ENCODE results near the gene STMN1. TPM values are rescaled to one million over a fixed set of nuclear protein-coding genes. Genes with fewer than 3 reads are reported as not detected.

STMN1 gene
- total and polyA plus RNA-seq, 2 of the 8 experiments (the other 6 are each of a cell fraction or from before 2014, with no cell fraction given), result 116 to 564 TPM

DNA sequence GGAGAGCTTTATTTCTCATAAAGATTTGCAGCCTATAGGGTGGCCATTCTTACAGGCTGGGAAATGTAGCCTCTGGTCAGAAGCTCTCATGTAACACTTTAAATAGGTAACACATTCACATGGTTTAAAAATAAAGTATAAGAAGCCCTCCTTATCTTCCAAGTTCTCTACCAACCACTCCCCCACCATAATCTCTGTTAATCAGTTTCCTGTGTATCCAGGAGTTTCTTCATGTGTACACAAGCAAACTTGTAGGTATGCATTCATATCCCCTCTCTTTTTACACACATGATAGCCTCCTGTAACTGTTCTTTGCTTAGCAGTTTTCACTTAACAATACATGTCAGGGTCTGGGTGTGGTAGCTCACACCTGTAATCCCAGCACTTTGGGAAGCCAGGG is 4.9 kb upstream of the STMN1 start:
- ChIA-PET CTCF (ENCODE audit: partially characterized antibody) (interaction anchor here (1.8 kb wide), 1 partner anchor 16 kb away, joined by 5 read pairs; no protein-coding TSS in a partner anchor), POLR2A (ENCODE audit: partially characterized antibody) (interaction anchor here (3.0 kb wide), 1 partner anchor 12 kb away, joined by 10 read pairs; no protein-coding TSS in a partner anchor)
- Histone ChIP-seq H3K4me1 (replicated peaks in 1 of 4; ENCODE audit: control insufficient read depth in 3 of 4, insufficient read depth in 4 of 4, low read length in 3 of 4) (peaks cover 5 to 9% (median 6%) of the 10 kb centered on the region in 4 experiments; a peak in 6 of 7 replicates), H3K27ac (ENCODE audit: low read depth, low read length) (no peak overlapping the region), H3K4me3 (ENCODE audit: extremely low read depth in 1 of 4, insufficient read depth in 2 of 4, low read depth in 3 of 4, low read length in 4 of 4) (no peak overlapping the region), H3K36me3 (ENCODE audit: control insufficient read depth in 2 of 4, insufficient read depth in 4 of 4, low read length in 3 of 4) (no peaks in the 10 kb centered on the region), H3K9ac (replicated peaks in 1 of 4; ENCODE audit: extremely low read depth in 1 of 4, low read depth in 3 of 4, low read length in 3 of 4) (no peak overlapping the region), H3K4ac (replicated peaks; ENCODE audit: insufficient read length, low read depth, low read length) (no peak overlapping the region), H3K23me2 (ENCODE audit: low read depth, low read length) (peaks cover 5% of the 10 kb centered on the region; the same call in 1 of the 2 replicates), H4K91ac (replicated peaks; ENCODE audit: insufficient read length, low read length) (no peak overlapping the region), H3K56ac (replicated peaks; ENCODE audit: insufficient read length, low read depth, low read length) (no peak overlapping the region), H2BK5ac (ENCODE audit: low read depth, low read length) (no peak overlapping the region), H2AFZ (ENCODE audit: low read length) (no peak overlapping the region), H4K5ac (ENCODE audit: insufficient read length, low read depth, low read length) (no peak overlapping the region), H3K27me3 (replicated peaks in 1 of 4; ENCODE audit: control insufficient read depth in 3 of 4, extremely low read depth in 1 of 4, insufficient read depth in 3 of 4, low read length in 3 of 4) (no peaks in the 10 kb centered on the region), H3K9me3 (ENCODE audit: insufficient read depth in 2 of 2, low read depth in 1 of 2, low read length in 1 of 2) (no peaks in the 10 kb centered on the region), H2BK20ac (ENCODE audit: low read length) (no peak overlapping the region), H3K79me2 (ENCODE audit: control insufficient read depth in 1 of 2, insufficient read depth in 2 of 2, low read length in 2 of 2) (no peaks in the 10 kb centered on the region), H4K20me1 (replicated peaks in 1 of 2; ENCODE audit: control insufficient read depth in 1 of 2, insufficient read depth in 2 of 2, low read length in 2 of 2) (no peaks in the 10 kb centered on the region), H3K14ac (ENCODE audit: insufficient read length) (no peak overlapping the region), H2AK5ac (ENCODE audit: low read depth, low read length) (no peak overlapping the region), H3K23ac (ENCODE audit: insufficient read length) (no peak overlapping the region), H2BK15ac (ENCODE audit: low read length) (no peak overlapping the region), H3K4me2 (ENCODE audit: insufficient read depth in 1 of 2, low read depth in 2 of 2, low read length in 2 of 2) (no peak overlapping the region), H4K8ac (ENCODE audit: extremely low read depth, insufficient read depth, low read length) (no peak overlapping the region), H2BK12ac (ENCODE audit: low read depth, low read length) (no peak overlapping the region), H2BK120ac (replicated peaks; ENCODE audit: low read depth, low read length) (no peak overlapping the region), H3K18ac (ENCODE audit: extremely low read depth, low read length) (no peak overlapping the region), H3K79me1 (ENCODE audit: low read depth, low read length) (no peaks in the 10 kb centered on the region)
- DNase-seq (ENCODE audit: low read depth in 1 of 2, low spot score in 2 of 2) (no peak), FAIRE-seq (no peak)
- TF ChIP-seq SP2 (IDR thresholded peaks at IDR 0.05; ENCODE audit: low read length) (no peak), JUND (IDR thresholded peaks at IDR 0.05; ENCODE audit: low read length) (no peak), TAF7 (optimal IDR thresholded peaks at IDR 0.05; ENCODE audit: borderline replicate concordance, low read depth, low read length) (no peak), BRCA1 (IDR thresholded peaks at IDR 0.05; ENCODE audit: low read depth, low read length) (no peak), NANOG (IDR thresholded peaks at IDR 0.05; ENCODE audit: insufficient read depth, low read depth, low read length, poor library complexity, severe bottlenecking) (no peak), HDAC2 (IDR thresholded peaks at IDR 0.05; ENCODE audit: borderline replicate concordance in 1 of 2, low read depth in 2 of 2, low read length in 2 of 2) (no peak), MAFK (IDR thresholded peaks at IDR 0.05; ENCODE audit: low read depth, low read length) (no peak), TCF12 (IDR thresholded peaks at IDR 0.05; ENCODE audit: low read depth, low read length) (no peak), SIX5 (IDR thresholded peaks at IDR 0.05; ENCODE audit: low read depth, low read length) (no peak)

Measured in H1 (cell line).